ENCODE measurements around the gene SLC35E3.

SLC35E3 gene

GRCh38 chr12:68769941-68770340, 24.0 kb downstream of the SLC35E3 start:
- DNase-seq (ENCODE audit: low read depth, low spot score) = no peak

GRCh38 chr12:68771223-68771925, 25.4 kb downstream of the SLC35E3 start:
- no peak for DNase-seq (ENCODE audit: low read depth, low spot score)

GRCh38 chr12:68772714-68773113, 26.7 kb downstream of the SLC35E3 start:
- no peak for DNase-seq (ENCODE audit: low read depth, low spot score)

GRCh38 chr12:68773582-68773981, 27.6 kb downstream of the SLC35E3 start:
- no peak for DNase-seq (ENCODE audit: low read depth, low spot score)

- no peak for DNase-seq (ENCODE audit: low read depth, low spot score)
Measured at GRCh38 chr12:68775121-68775630, 29.2 kb downstream of the SLC35E3 start.

- DNase-seq (ENCODE audit: low read depth, low spot score) = no peak
Measured at GRCh38 chr12:68776976-68777610, 31.1 kb downstream of the SLC35E3 start.

GRCh38 chr12:68779280-68779679, 33.3 kb downstream of the SLC35E3 start:
- DNase-seq (ENCODE audit: low read depth, low spot score) = no peak

GRCh38 chr12:68780731-68781130, 34.8 kb downstream of the SLC35E3 start:
- peak; percentile 36 for DNase-seq (ENCODE audit: low read depth, low spot score)

- DNase-seq (ENCODE audit: low read depth, low spot score) = no peak
Measured at GRCh38 chr12:68781728-68782127, 35.8 kb downstream of the SLC35E3 start.

- peak; percentile 22 for DNase-seq (ENCODE audit: low read depth, low spot score)
Measured at GRCh38 chr12:68784015-68784414, 38.0 kb downstream of the SLC35E3 start.

GRCh38 chr12:68785358-68785757, 39.4 kb downstream of the SLC35E3 start:
- no peak for DNase-seq (ENCODE audit: low read depth, low spot score)

- DNase-seq (ENCODE audit: low read depth, low spot score) = no peak
Measured at GRCh38 chr12:68785823-68786222, 39.8 kb downstream of the SLC35E3 start.

- DNase-seq (ENCODE audit: low read depth, low spot score) = peak; percentile 16
Measured at GRCh38 chr12:68786929-68787328, 41.0 kb downstream of the SLC35E3 start.

- no peak for DNase-seq (ENCODE audit: low read depth, low spot score)
Measured at GRCh38 chr12:68788554-68789143, 42.7 kb downstream of the SLC35E3 start.

- DNase-seq (ENCODE audit: low read depth, low spot score) = no peak
Measured at GRCh38 chr12:68789144-68789878, 43.3 kb downstream of the SLC35E3 start.

GRCh38 chr12:68790081-68790951, 44.3 kb downstream of the SLC35E3 start:
- no peak for DNase-seq (ENCODE audit: low read depth, low spot score)

GRCh38 chr12:68790952-68791234, 44.9 kb downstream of the SLC35E3 start:
- DNase-seq (ENCODE audit: low read depth, low spot score) = no peak

GRCh38 chr12:68791897-68792481, 46.0 kb downstream of the SLC35E3 start:
- DNase-seq (ENCODE audit: low read depth, low spot score) = no peak

- peak; percentile 28 for DNase-seq (ENCODE audit: low read depth, low spot score)
Measured at GRCh38 chr12:68792952-68793351, 47.0 kb downstream of the SLC35E3 start.

- no peak for DNase-seq (ENCODE audit: low read depth, low spot score)
Measured at GRCh38 chr12:68793436-68793835, 47.5 kb downstream of the SLC35E3 start.

Measured in astrocyte of the hippocampus (primary cell).